Esophagus squamous epithelium (tissue), 4 donors: Measurements from ENCODE around the gene GPC3.

Experiments used
- CTCF ChIP-seq, 6 experiments: fragments of 450-650 bp in 4 of 6; fragments of 200-600 bp in 2 of 6; sonication (generic) in 2 of 6; IDR thresholded peaks; one replicate each; pipeline ENCODE4 v1.5.1; 2016 to 2019; ENCODE audit warnings: antibody characterized with exemption in 6 of 6, mild to moderate bottlenecking in 4 of 6, moderate library complexity in 4 of 6
- POLR2A ChIP-seq, 4 donors: fragments of 450-650 bp; IDR thresholded peaks; one replicate each; pipeline ENCODE4 v1.6.1; 2017; ENCODE audit warnings: antibody characterized with exemption in 4 of 4, mild to moderate bottlenecking in 4 of 4, moderate library complexity in 3 of 4

GRCh38 chrX:133892337-133892736, 93.1 kb downstream of the GPC3 start:
- TF ChIP-seq CTCF (IDR thresholded peaks at IDR 0.05) (no peak), POLR2A (IDR thresholded peaks at IDR 0.05) (no peak)
